Stimulated activated naive CD8-positive, alpha-beta T cell treated with anti-CD3 and anti-CD28 coated beads, Interleukin-15, Interleukin-2, amounts not matched to agents 100 ng/mL and 50 ng/mL, for 24 hours (primary cell): ENCODE results near the gene NFIB.

Source experiments
- H3K27ac Mint-ChIP-seq: one replicate; pipeline ENCODE4 v1.8.0; 2021; ENCODE audit warnings: mild to moderate bottlenecking, mixed read lengths
- H3K27me3 Mint-ChIP-seq: one replicate; pipeline ENCODE4 v1.8.0; 2021; ENCODE audit warnings: mixed read lengths
- H3K36me3 Mint-ChIP-seq: one replicate; pipeline ENCODE4 v1.8.0; 2021; ENCODE audit warnings: low read depth, mixed read lengths
- H3K4me1 Mint-ChIP-seq: one replicate; pipeline ENCODE4 v1.8.0; 2021; ENCODE audit warnings: low read depth, mixed read lengths
- H3K4me3 Mint-ChIP-seq: one replicate; pipeline ENCODE4 v1.8.0; 2021; ENCODE audit warnings: mild to moderate bottlenecking, mixed read lengths
- H3K9me3 Mint-ChIP-seq: one replicate; pipeline ENCODE4 v1.8.0; 2021; ENCODE audit warnings: mixed read lengths

Gene NFIB

GRCh38 chr9:14245901-14246525, 67.9 kb downstream of the NFIB start:
- no peaks in the 10 kb centered on the region for H3K9me3 Mint-ChIP-seq

GRCh38 chr9:14243514-14244042, 70.4 kb downstream of the NFIB start:
- no peaks in the 10 kb centered on the region for H3K9me3 Mint-ChIP-seq
- H3K27me3 Mint-ChIP-seq: peaks cover 1% of the 10 kb centered on the region
- no peaks in the 10 kb centered on the region for H3K36me3 Mint-ChIP-seq
- H3K4me3 Mint-ChIP-seq: no peak overlapping the region
- no peaks in the 10 kb centered on the region for H3K4me1 Mint-ChIP-seq
- no peak overlapping the region for H3K27ac Mint-ChIP-seq

More at GRCh38 chr9:14245901-14246525, 67.9 kb downstream of the NFIB start:
- H3K27me3 Mint-ChIP-seq: peaks cover 5% of the 10 kb centered on the region
- H3K4me3 Mint-ChIP-seq: no peak overlapping the region
- no peaks in the 10 kb centered on the region for H3K36me3 Mint-ChIP-seq
- H3K4me1 Mint-ChIP-seq: no peaks in the 10 kb centered on the region
- H3K27ac Mint-ChIP-seq: no peak overlapping the region

GRCh38 chr9:14242150-14242805, 71.7 kb downstream of the NFIB start:
- H3K9me3 Mint-ChIP-seq: no peaks in the 10 kb centered on the region
- H3K4me1 Mint-ChIP-seq: no peaks in the 10 kb centered on the region
- H3K27ac Mint-ChIP-seq: no peak overlapping the region
- H3K36me3 Mint-ChIP-seq: no peaks in the 10 kb centered on the region
- no peak overlapping the region for H3K4me3 Mint-ChIP-seq
- no peaks in the 10 kb centered on the region for H3K27me3 Mint-ChIP-seq

DNA sequence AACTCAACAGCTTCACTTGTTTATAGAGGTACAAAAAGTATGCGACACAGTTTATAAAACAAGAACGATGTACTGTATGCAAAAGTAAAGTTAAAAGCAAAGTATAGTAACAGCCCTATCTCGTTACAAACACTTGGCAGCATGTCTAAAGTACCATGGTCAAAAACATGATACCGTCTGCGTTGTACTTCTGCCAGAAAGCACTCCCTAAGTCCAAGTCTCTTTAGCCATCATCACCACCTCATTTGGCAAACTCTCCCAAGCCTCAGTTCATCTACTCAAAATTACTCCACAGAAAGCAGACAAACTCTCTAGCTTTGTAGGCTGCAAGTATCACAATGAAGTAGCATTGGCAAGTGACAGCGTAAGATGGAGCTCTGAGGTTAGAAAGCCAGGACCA, 73.4 kb downstream of the NFIB start:
- Mint-ChIP-seq H3K36me3 (no peaks in the 10 kb centered on the region), H3K27me3 (no peaks in the 10 kb centered on the region), H3K9me3 (no peaks in the 10 kb centered on the region), H3K27ac (no peak overlapping the region), H3K4me1 (no peaks in the 10 kb centered on the region), H3K4me3 (no peak overlapping the region)

GRCh38 chr9:14238518-14238917, 75.4 kb downstream of the NFIB start:
- Mint-ChIP-seq H3K9me3 (no peaks in the 10 kb centered on the region), H3K4me1 (no peaks in the 10 kb centered on the region), H3K4me3 (no peak overlapping the region), H3K27me3 (no peaks in the 10 kb centered on the region), H3K36me3 (no peaks in the 10 kb centered on the region), H3K27ac (no peak overlapping the region)

DNA sequence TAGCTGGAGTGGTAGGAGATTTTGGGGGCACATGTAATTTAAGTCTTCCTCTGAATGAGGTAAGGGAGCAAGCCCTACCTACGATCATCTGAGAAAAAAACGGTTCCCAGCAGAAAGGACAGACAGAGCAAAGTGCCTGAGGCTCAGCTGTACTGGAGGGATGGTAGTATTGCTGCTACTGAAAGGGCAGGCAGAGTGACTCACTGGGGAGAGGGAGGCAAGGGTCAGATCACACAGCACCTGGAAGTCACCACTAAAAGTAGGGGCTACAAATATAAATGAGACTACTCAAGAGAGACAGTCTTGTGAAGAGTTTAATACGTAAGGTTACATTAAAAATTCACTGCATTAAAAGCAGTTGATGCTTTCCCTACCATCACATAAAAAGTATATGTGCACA, 75.9 kb downstream of the NFIB start:
- no peaks in the 10 kb centered on the region for H3K36me3 Mint-ChIP-seq
- H3K4me1 Mint-ChIP-seq: no peaks in the 10 kb centered on the region
- no peaks in the 10 kb centered on the region for H3K27me3 Mint-ChIP-seq
- no peaks in the 10 kb centered on the region for H3K9me3 Mint-ChIP-seq
- H3K4me3 Mint-ChIP-seq: no peak overlapping the region
- H3K27ac Mint-ChIP-seq: no peak overlapping the region

DNA sequence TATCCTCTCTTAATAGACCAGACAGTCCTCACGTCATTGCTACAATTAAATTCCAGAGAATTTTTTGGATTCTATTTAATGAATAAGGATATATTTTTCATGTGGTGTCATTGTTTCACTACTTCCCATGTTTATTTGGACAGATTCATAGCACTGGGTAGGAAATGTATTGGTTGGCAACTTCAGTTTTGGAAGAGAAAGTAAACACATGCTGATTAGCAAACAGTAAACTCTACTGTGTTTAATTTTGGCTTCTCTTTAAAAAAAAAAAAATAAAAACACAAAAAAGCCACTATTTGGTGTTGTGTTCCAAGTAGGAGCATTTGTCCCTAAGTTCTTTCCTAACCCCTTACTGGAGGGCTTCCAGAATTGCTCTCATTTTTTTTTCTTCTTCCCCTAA, 77.3 kb downstream of the NFIB start:
- Mint-ChIP-seq H3K27ac (no peak overlapping the region), H3K4me3 (no peak overlapping the region), H3K27me3 (no peaks in the 10 kb centered on the region), H3K36me3 (no peaks in the 10 kb centered on the region), H3K9me3 (no peaks in the 10 kb centered on the region), H3K4me1 (no peaks in the 10 kb centered on the region)

DNA sequence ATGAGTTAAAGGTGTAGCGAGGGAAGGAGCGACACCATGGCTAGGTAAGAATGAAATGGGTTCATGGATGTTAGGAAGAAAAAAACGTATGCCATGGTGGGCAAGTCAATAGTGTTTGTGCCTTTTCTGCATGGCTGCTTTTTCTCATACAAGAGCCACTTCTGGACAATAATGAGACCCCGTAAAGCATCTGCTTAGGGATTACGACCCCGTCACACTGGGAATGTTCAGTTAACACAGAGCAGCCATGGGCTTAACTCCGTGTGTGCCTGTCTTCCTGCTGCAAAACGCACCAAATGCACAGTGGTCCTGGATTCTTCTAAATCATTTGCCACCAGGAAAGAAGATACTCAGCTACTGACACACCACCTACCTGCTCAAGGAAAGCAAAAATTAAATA, 81.8 kb downstream of the NFIB start:
- Mint-ChIP-seq H3K27ac (no peak overlapping the region), H3K36me3 (no peaks in the 10 kb centered on the region), H3K4me3 (no peak overlapping the region), H3K27me3 (no peaks in the 10 kb centered on the region), H3K9me3 (no peaks in the 10 kb centered on the region), H3K4me1 (no peaks in the 10 kb centered on the region)

DNA sequence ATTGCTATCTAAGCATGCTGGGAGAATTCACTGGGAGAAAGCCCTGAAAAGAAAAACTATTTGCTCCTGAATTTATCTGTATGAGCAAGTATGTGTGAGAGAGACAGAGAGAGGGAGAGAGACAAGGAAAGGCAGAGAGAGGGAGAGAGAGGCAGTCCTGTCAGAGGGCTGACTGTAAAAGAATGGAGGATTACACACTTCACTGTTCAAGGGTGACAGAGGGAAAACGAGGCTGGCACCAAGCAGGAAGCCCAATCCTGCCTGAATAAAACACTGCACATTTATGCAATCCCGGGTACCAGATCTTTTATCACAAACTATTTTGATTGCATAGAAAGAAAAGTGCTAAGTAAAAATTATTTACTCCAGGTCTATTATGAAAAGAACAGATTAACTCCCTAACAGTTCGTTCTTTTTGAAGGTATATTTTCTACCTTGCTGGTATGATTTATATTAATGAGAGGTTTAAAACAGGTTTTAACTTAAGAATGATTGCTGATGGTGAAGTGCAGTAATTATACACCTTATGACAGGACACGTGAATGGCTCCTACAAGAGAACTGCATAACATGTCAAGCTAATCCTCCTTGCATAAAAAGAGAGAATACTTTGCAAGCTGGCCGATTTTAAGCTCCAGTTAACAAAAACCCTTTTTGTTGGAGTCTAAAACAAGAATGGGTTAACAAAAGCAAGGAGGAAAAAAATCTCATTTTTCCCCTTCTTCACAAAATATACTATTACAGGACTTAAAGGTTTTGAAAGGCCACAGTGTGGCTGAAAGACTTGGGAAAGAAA, 82.5 kb downstream of the NFIB start:
- Mint-ChIP-seq H3K9me3 (no peaks in the 10 kb centered on the region), H3K27me3 (no peaks in the 10 kb centered on the region), H3K27ac (no peak overlapping the region), H3K4me3 (no peak overlapping the region), H3K36me3 (no peaks in the 10 kb centered on the region), H3K4me1 (no peaks in the 10 kb centered on the region)

- H3K9me3 Mint-ChIP-seq: no peaks in the 10 kb centered on the region
- H3K4me1 Mint-ChIP-seq: no peaks in the 10 kb centered on the region
- H3K27me3 Mint-ChIP-seq: no peaks in the 10 kb centered on the region
- no peak overlapping the region for H3K27ac Mint-ChIP-seq
- H3K4me3 Mint-ChIP-seq: no peak overlapping the region
- no peaks in the 10 kb centered on the region for H3K36me3 Mint-ChIP-seq
Measured at GRCh38 chr9:14228602-14229001, 85.3 kb downstream of the NFIB start.

DNA sequence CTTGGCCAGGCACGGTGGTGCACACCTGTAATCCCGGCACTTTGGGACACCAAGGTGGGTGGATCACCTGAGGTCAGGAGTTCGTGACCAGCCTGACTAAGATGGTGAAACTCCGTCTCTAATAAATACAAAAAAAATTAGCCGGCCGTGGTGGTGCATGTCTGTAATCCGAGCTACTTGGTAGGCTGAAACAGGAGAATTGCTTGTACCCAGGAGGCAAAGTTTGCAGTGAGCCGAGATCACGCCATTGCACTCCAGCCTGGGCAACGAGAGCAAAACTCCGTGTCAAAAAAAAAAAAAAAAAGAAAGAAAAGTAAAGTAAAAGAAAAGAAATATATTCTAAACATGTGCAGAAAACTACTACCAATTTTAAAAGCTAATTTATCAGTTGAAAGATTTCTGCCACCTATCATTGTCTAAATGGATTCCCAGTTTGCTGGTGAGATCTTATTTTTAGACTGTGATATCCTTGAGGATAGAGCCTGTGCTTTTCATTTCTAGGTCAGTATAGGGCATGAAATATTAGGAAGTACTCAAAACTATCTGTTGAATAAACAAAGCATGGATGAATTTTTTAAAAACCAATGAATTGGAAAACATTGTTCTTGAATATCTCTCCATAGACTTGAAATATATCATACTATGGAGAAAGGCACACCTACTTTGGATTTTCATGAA, 86.9 kb downstream of the NFIB start:
- H3K36me3 Mint-ChIP-seq: no peaks in the 10 kb centered on the region
- H3K4me3 Mint-ChIP-seq: no peak overlapping the region
- H3K27ac Mint-ChIP-seq: no peak overlapping the region
- no peaks in the 10 kb centered on the region for H3K9me3 Mint-ChIP-seq
- H3K4me1 Mint-ChIP-seq: no peaks in the 10 kb centered on the region
- H3K27me3 Mint-ChIP-seq: no peaks in the 10 kb centered on the region

- H3K4me3 Mint-ChIP-seq: no peak overlapping the region
- H3K27ac Mint-ChIP-seq: no peak overlapping the region
- H3K9me3 Mint-ChIP-seq: peaks cover 5% of the 10 kb centered on the region
- no peaks in the 10 kb centered on the region for H3K36me3 Mint-ChIP-seq
- no peaks in the 10 kb centered on the region for H3K4me1 Mint-ChIP-seq
- peaks cover 4% of the 10 kb centered on the region for H3K27me3 Mint-ChIP-seq
Measured at GRCh38 chr9:14223081-14223480, 90.9 kb downstream of the NFIB start.

DNA sequence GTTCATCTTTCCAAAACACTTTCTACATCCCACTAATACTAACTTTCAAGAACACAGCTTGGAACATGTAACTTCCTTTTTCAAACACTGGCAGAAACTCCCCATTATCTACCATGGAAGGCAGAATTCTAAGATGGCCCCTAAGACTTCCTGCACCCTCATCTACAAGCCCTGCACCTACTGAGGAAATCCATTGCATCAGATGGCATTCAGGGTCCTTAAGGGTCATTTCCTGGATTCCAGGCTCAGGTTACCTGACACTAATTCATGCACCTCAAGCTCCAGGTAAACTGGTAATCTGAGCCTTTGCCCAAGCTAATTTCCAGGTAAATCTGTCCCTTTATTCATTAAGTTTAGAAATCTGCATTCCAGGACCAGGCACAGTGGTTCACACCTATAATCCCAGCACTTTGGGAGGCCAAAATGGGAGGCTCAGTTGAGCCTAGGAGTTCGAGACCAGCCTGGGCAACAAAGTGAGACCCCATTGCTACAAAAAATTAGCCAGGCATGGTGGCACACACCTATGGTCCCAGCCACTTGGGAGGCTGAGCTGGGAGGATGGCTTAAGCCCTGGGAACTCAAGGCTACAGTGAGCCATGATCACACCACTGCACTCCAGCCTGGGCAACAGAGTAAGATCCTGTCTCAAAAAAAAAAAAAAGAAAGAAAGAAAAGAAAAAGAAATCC, 91.6 kb downstream of the NFIB start:
- Mint-ChIP-seq H3K27ac (no peak overlapping the region), H3K4me1 (no peaks in the 10 kb centered on the region), H3K9me3 (peaks cover 5% of the 10 kb centered on the region), H3K4me3 (no peak overlapping the region), H3K27me3 (peaks cover 4% of the 10 kb centered on the region), H3K36me3 (no peaks in the 10 kb centered on the region)

- peaks cover 5% of the 10 kb centered on the region for H3K9me3 Mint-ChIP-seq
- H3K27ac Mint-ChIP-seq: no peak overlapping the region
- H3K27me3 Mint-ChIP-seq: peaks cover 4% of the 10 kb centered on the region
- no peaks in the 10 kb centered on the region for H3K4me1 Mint-ChIP-seq
- no peak overlapping the region for H3K4me3 Mint-ChIP-seq
- H3K36me3 Mint-ChIP-seq: no peaks in the 10 kb centered on the region
Measured at GRCh38 chr9:14221558-14221957, 92.4 kb downstream of the NFIB start.
